Measurements from ENCODE around the gene ALDH16A1.

ALDH16A1 gene

GRCh38 chr19:49415102-49415809 lies 37.8 kb upstream of the ALDH16A1 start:
- no peaks in the 10 kb centered on the region for H4K20me1 ChIP-seq (ENCODE audit: insufficient read depth, low read length, poor library complexity, severe bottlenecking)
- no peaks in the 10 kb centered on the region for H3K36me3 ChIP-seq (ENCODE audit: insufficient read depth, low read length)
- peak overlapping the region; percentile 20 for H3K4me2 ChIP-seq (ENCODE audit: low read depth, low read length, poor library complexity, severe bottlenecking)
- H3K79me2 ChIP-seq (ENCODE audit: insufficient read depth, low read length) = no peaks in the 10 kb centered on the region
- H3K9me2 ChIP-seq (replicated peaks; ENCODE audit: low read depth, low read length) = no peaks in the 10 kb centered on the region
- H3K4me1 ChIP-seq (ENCODE audit: insufficient read depth, low read length, poor library complexity, severe bottlenecking) = peaks cover 73% of the 10 kb centered on the region
- no peak for TF ChIP-seq EZH2phosphoT487 (IDR thresholded peaks at IDR 0.05; ENCODE audit: borderline replicate concordance)
- TF ChIP-seq CTCF (conservative IDR thresholded peaks at IDR 0.05; ENCODE audit: low read length) = no peak
- H3K4me3 ChIP-seq (ENCODE audit: low read length, poor library complexity, severe bottlenecking) = no peak overlapping the region
- no peak overlapping the region for H2AFZ ChIP-seq (ENCODE audit: low read length)
- H3K9me3 ChIP-seq (ENCODE audit: insufficient read depth, low read depth, low read length) = no peaks in the 10 kb centered on the region
- H3F3A ChIP-seq (ENCODE audit: low read depth) = no peaks in the 10 kb centered on the region
- H3K27me3 ChIP-seq (ENCODE audit: insufficient read depth, low read length, poor library complexity, severe bottlenecking) = no peaks in the 10 kb centered on the region
- peak overlapping the region; percentile 46 for H3K9ac ChIP-seq (ENCODE audit: low read depth, low read length, poor library complexity, severe bottlenecking)

- H3F3A ChIP-seq (ENCODE audit: low read depth) = no peaks in the 10 kb centered on the region
- peak overlapping the region; percentile 20 for H3K4me2 ChIP-seq (ENCODE audit: low read depth, low read length, poor library complexity, severe bottlenecking)
- H3K36me3 ChIP-seq (ENCODE audit: insufficient read depth, low read length) = no peaks in the 10 kb centered on the region
- H3K27me3 ChIP-seq (ENCODE audit: insufficient read depth, low read length, poor library complexity, severe bottlenecking) = no peaks in the 10 kb centered on the region
- peaks cover 73% of the 10 kb centered on the region for H3K4me1 ChIP-seq (ENCODE audit: insufficient read depth, low read length, poor library complexity, severe bottlenecking)
- no peaks in the 10 kb centered on the region for H3K79me2 ChIP-seq (ENCODE audit: insufficient read depth, low read length)
- H3K9ac ChIP-seq (ENCODE audit: low read depth, low read length, poor library complexity, severe bottlenecking) = peak overlapping the region; percentile 46
- H4K20me1 ChIP-seq (ENCODE audit: insufficient read depth, low read length, poor library complexity, severe bottlenecking) = no peaks in the 10 kb centered on the region
- H3K9me3 ChIP-seq (ENCODE audit: insufficient read depth, low read depth, low read length) = no peaks in the 10 kb centered on the region
- no peaks in the 10 kb centered on the region for H3K9me2 ChIP-seq (replicated peaks; ENCODE audit: low read depth, low read length)
- no peak overlapping the region for H2AFZ ChIP-seq (ENCODE audit: low read length)
- TF ChIP-seq CTCF (conservative IDR thresholded peaks at IDR 0.05; ENCODE audit: low read length) (no peak), EZH2phosphoT487 (IDR thresholded peaks at IDR 0.05; ENCODE audit: borderline replicate concordance) (no peak)
- H3K4me3 ChIP-seq (ENCODE audit: low read length, poor library complexity, severe bottlenecking) = no peak overlapping the region
Observed at GRCh38 chr19:49415810-49416200, 37.2 kb upstream of the ALDH16A1 start.

DNA sequence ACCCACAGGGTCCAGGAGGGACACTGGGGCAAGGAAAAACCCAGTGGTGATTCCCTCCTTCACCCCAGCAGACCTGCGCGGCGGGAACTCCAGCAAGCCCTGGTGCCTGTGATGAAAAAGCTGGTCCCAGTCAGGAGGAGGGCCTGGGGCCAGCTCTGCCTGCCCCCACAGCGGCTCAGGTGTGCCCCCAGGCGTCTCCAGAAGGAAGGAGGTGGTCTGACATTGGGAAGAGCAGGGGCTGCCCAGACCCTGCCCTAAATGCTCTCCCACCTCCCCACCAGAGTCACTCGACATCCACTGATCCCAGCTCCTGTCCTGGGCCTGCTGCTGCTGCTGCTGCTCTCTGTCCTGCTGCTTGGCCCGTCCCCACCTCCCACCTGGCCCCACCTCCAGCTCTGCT lies 35.9 kb upstream of the ALDH16A1 start:
- no peaks in the 10 kb centered on the region for H3K9me3 ChIP-seq (ENCODE audit: insufficient read depth, low read depth, low read length)
- H3K79me2 ChIP-seq (ENCODE audit: insufficient read depth, low read length) = no peaks in the 10 kb centered on the region
- no peak for TF ChIP-seq EZH2phosphoT487 (IDR thresholded peaks at IDR 0.05; ENCODE audit: borderline replicate concordance)
- TF ChIP-seq CTCF (conservative IDR thresholded peaks at IDR 0.05; ENCODE audit: low read length) = no peak
- peak overlapping the region; percentile 50 for H3K9ac ChIP-seq (ENCODE audit: low read depth, low read length, poor library complexity, severe bottlenecking)
- H3K4me3 ChIP-seq (ENCODE audit: low read length, poor library complexity, severe bottlenecking) = no peak overlapping the region
- no peaks in the 10 kb centered on the region for H3K27me3 ChIP-seq (ENCODE audit: insufficient read depth, low read length, poor library complexity, severe bottlenecking)
- no peaks in the 10 kb centered on the region for H3F3A ChIP-seq (ENCODE audit: low read depth)
- H3K9me2 ChIP-seq (replicated peaks; ENCODE audit: low read depth, low read length) = no peaks in the 10 kb centered on the region
- no peak overlapping the region for H2AFZ ChIP-seq (ENCODE audit: low read length)
- H4K20me1 ChIP-seq (ENCODE audit: insufficient read depth, low read length, poor library complexity, severe bottlenecking) = no peaks in the 10 kb centered on the region
- H3K36me3 ChIP-seq (ENCODE audit: insufficient read depth, low read length) = no peaks in the 10 kb centered on the region
- peaks cover 62% of the 10 kb centered on the region for H3K4me1 ChIP-seq (ENCODE audit: insufficient read depth, low read length, poor library complexity, severe bottlenecking)
- H3K4me2 ChIP-seq (ENCODE audit: low read depth, low read length, poor library complexity, severe bottlenecking) = peak overlapping the region; percentile 31

Measured in Loucy (cell line).